ENCODE results near the gene IL20RA.

IL20RA gene

GRCh38 chr6:137045222-137045789 is 541 bp upstream of the IL20RA start:
- DNase-seq = no peak

GRCh38 chr6:137043710-137044365 is 927 bp downstream of the IL20RA start:
- DNase-seq = peak in 3 of 14 donors; percentile 10 to 55 (median 18)

DNA sequence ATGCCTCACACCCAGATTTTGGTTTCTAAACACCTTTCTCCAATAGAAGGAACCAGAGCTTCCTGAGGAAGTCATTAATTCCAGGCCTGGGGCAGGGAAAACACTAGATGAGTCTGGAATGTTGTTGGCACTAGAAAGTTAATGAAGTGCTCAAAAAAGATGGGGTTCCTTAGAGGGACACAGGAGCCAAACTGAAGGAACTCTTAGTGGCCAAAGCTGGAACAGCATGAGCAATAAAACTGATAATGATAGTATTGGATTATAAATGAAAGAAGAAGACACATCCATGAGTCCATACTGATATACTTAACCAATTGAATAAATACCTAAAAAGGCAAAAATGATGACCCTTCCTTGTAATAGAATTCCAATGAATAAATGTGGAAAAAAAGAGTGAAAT is 4.4 kb downstream of the IL20RA start:
- no peak for DNase-seq

DNA sequence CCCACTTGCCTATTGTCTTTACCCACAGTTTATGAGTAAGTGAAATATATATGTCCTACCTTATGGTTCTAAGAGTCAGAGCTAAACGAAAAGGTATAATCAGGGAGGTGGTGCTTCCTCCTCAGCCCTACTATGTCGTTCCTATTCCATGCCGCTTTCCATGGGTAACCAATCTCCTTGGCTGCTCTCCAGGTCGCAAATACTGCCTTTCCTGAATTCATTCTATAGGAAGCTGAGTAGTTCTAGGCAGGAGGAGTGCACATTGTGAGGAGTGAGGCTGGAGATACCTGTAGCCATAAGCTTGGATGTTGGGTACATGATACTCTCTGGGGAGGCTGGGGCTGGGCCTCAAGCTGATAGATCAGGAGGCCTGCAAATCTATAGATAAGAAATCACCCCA is 5.8 kb downstream of the IL20RA start:
- DNase-seq = no peak

DNA sequence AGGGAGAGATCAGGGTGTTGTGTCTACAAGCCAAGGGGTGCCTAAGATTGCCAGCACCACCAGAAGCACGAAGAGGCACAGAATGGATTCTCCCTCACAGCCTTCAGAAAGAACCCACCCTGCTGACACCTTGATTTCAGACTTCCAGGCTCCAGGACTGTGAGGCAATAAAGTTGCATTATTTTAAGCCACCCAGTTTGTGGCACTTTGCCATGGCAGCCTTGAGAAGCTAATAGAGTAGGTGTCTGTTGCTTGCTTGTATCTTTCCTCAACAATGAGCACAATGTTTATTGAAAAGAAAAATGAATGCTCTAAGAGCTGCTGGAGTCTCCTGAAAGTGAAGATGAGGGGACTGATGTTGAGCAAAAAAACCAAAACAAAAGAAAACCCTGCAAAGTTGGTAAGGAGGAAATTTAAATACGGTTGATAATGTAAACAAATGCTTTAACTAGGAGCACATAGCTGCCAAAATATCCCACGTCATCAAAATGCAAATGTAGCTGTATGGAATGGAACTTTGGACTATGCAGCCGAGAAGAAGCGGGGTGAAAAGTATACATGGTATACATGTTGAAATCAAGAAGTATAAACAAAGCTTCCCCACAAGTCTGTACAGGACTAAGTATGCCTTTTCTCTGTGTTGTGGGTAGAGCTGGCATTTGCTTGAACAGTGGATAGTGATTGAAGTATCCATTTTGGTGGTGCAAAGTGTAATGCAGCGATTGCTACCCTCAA is 8.0 kb downstream of the IL20RA start:
- DNase-seq = no peak

GRCh38 chr6:137033828-137034227 is 10.9 kb downstream of the IL20RA start:
- DNase-seq = no peak

DNA sequence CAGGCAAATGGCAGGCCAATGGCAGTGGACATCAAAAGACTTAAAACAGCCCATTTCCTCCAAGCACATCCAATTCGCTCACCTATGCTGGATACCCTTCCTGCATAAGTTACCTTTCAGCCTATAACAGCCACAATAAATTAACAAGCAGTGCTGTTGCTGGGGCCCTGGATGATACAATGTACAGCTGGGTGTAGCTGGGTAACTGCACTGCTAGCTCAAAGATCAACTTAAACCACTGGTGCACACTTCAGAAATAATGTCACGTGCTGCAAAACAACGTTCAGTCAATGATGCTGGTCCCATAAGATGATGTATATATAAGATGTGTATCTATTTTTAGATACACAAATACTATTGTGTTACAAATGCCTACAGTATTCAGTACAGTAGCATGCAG is 13.6 kb downstream of the IL20RA start:
- no peak for DNase-seq

GRCh38 chr6:137028912-137029311 is 15.9 kb downstream of the IL20RA start:
- no peak for DNase-seq

DNA sequence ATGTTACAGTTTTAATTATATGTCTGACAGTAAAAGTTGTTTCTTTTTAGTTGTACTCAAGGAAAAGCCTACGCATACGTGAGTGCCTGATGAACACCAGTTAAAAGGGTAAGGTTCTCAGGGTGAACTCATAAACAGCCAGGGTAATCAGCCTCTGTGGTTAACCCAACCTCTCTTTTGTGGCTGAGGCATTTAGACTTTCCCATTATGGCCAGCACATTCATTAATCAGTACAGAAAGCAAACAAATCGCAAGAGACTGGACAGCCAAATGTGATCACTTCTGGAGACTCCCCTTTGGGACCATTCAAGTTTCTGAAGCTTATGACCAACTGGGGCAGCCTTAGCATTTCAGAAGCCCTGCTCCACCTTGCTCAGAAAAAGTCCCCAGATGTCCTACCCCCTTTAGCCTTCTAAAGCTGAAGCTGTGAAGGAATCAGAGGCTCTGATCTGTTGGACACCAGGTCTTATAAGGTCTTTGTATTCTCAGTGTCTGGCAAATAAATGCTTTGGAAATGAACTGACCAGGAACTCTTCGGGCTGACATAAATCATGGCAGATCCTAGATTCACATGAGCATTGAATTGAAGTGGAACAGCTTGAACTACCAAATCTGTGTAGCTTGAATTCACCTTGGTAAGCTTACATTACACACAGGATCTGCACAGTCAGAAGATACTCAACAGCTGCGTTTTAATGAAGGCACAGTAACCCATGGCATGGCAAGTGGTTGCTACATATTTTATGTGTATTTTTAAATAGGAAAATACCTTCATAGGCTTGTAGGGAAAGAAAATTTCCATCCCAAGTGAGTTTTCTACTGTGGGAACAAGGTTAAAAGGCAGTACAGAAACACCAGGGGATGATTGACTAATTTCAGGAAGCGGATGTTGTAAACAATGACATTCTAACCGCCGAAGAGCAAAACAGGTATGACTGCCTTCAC is 18.7 kb downstream of the IL20RA start:
- DNase-seq = no peak

DNA sequence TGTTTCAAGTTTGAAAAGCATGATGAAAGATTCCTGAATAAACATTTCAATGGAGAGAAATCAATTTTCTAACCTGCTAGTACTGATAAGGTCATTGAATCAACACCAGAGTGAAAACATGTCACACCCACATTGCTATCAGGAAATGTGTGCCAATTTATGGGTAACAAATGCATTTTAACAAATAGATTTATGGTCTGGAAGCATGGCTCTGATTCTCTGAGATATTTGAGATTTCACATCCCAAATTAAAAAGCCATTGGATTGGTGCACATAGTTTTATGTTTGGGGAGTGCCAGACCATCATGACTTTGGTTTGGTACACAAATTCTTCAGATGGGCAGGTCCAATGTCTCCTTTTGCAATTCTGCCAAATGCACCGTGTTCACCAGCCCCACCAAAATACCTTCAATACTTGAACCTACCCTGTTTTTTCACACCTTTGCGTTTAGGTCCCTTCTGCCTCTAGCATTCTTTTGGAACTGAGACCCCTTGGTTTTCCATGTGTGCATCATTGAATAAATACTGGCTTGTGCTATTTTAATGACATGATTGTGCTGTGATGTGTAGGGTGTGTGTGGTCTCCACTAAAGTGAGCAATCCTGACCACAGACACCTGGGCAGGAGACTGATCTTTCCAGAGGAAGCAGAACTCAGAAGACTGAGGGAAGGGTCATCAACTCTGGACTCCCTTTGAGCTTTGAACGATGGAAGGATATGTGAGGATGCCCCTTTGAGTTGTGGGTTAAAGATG is 20.4 kb downstream of the IL20RA start:
- no peak for DNase-seq

- DNase-seq = no peak
Observed at GRCh38 chr6:137020776-137021175, 24.0 kb downstream of the IL20RA start.

- no peak for DNase-seq
Observed at GRCh38 chr6:137019476-137020272, 25.1 kb downstream of the IL20RA start.

DNA sequence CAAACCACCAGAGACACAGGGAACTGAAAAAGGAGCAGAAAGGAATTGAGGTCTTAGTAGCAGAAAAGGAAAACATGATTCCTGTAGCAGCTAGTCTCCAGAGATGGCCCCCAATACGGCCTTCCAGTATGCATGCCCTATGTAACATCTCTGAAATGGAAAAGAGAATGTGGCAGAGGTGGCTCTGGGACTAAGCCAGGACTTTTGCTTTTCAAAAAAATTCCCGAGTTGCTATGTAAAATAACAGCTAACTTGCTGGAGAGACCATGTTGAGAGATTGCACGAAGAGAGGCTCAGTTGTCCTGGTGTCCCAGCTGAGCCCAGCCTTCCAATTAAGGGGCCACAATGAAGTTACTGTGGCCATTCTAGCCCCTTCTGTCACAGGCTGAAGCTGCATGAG is 27.7 kb downstream of the IL20RA start:
- no peak for DNase-seq

GRCh38 chr6:137016356-137016755 is 28.4 kb downstream of the IL20RA start:
- no peak for DNase-seq

DNA sequence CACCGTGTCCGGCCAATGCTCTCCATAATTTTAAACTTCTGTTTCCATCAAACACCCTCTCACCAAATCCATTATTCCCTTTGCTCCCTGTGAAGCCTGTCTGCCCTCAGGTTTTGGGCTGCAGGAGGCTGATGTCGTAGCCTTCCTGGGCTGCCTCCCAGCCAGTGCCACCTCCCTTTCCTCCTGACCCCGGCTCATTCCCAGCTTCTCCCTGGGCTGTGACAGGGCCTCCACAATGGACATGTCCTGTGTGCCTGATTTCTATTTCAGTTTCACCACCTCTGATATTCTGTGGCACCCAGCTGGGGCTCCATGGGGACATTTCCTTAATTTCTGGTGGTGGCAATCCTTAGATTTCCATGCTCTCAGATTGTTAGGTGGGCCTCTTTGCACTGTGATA is 28.8 kb downstream of the IL20RA start:
- no peak for DNase-seq

DNA sequence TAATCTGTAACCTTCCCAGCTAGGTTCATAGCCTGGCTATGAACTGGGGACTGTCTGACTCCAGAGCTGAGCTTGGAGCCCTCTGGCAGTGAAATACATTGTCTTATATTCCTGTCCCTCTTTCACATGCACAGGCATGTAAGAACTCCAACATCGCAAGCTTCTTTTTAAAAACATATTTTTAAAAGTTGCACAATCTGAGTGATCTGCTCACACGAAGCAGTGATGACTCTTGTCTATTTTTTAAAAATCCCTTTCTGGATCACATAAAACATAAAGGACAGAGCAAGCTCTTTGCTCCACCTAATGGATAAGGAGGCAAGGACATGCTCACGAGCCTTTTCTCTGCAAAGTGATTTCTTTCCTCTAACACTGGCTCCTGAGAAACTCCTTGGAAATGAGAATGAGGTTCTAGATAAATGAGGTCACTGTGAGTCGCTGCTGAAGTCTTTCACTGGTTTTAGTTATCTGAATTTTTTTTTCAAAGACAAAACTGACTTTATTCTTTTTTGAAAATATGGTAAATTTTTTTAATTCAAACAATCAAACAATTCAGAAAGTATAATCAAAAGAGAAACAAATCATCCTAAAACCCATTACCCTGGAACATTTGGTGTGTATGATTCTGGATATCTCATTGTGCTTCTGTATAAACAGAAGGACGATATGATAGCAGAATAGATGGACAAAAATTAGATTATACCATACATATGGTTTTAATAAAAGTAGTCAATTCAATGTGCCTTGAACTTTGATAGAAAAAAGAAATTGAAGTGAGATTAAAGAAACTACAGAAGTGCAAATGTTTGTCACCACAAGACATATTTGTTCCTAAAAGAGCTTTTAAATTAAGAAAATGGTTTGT is 30.8 kb downstream of the IL20RA start:
- no peak for DNase-seq

- DNase-seq = no peak
Observed at GRCh38 chr6:137013031-137013430, 31.7 kb downstream of the IL20RA start.

DNA sequence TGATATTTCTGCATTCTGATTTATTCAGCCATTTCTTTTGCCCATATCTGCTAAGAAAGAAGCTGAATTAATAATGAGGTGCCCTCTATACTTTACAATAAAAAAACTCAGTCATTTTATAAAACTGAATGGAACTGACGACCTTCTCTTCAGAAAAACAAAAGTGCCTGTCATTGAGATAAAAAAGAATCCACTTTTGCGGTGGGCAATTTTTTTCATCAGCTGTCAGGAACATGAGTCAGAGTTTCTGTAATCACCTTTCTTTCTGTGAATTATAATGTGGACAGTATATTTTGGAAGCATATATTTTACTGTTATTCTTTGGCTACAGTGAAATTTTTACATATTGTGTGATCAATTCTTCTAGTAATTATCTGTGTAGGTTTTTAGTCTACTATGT is 33.4 kb downstream of the IL20RA start:
- no peak for DNase-seq

DNA sequence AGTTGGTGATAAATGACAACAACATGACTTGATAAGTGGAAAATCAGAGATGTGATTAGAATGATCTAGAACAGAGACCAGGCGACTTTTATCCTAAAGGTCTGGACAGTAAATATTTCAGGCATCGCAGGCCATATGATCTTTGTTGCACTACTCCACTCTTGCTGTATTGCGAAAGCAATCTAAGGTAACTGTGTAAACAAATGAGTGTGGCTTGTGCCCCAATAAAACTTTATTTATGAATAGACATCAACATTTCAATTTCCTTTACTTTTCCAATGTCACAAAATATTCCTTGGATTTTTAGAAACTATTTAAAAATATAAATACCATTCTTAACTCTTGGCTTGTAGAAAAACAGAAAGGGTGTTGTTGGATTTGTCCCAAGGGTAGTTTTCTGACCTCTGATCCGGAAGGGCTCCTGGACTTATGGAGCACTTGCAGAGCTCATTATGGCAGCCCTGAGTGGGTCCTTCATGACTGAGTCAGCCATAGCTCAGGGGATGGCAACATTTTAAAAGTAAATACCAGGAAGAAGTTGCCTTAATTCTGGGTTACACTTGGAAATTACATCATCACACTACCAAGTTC is 34.5 kb downstream of the IL20RA start:
- DNase-seq = no peak

DNA sequence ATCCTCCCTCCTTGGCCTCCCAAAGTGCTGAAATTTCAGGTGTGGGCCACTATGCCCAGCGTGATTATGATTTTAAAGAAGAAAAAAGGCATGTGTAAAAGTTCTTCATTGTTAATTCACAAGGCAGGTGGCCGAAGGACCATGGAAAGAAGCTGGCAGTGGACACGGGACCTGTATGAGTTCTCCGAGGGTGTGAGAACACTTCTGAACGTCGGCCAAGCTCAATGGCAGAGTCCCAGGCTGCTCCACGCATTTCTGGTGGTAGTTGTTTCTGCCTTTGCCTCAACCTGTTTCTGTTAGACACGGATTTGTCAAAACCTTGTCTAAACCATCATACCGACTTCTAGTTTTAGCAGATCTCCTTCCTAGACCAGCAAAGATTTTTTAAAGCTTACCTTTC is 36.6 kb downstream of the IL20RA start:
- no peak for DNase-seq
